ENCODE measurements around the gene HPN.

Gene HPN

GRCh38 chr19:35105411-35106290 is 64.1 kb downstream of the HPN start:
- no peak for DNase-seq (ENCODE audit: low spot score)

DNA sequence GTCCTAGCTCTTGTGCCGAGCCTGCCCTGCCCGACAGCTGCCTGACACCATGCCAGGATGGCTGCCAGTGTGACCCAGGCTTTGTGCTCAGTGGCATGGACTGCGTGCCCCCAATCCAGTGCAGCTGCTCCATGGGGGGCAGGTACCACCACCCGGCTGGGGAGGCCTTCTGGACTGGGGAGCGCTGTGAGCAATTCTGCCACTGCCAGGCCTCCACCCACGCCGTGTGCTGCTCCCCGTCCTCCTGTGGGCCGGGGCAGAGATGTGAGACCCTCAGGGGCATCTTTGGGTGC is 64.7 kb downstream of the HPN start:
- no peak for DNase-seq (ENCODE audit: low spot score)

DNA sequence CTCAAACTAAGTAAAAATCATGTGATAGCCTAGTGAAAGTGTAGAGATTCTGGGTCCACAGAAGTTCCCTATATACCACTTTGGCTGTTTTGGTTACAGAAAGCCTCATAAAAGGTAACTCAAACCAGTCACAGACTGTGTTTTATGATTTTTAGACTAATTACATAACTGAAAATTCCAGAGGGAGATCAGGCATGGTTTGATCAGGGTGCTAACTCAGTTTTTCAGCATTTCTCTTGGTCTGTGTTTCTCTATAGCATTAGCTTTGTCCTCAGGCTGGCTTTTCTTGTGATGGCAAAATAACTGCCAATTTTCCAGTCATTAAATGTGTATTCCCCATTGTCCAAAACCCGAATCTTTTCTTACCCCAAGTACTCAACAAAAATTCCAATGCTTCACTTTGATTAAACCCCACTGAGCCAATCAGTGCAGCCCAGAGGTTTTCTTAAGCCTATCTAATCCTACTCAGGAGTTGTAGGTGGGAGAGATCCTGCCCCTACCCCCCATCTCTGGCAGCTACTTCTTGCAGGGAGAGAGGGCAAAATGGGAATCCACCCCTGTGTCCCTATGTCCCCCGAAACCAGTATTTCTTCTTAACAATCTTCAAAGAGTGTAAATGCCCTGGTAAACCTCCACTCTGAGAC is 65.5 kb downstream of the HPN start:
- no peak for DNase-seq (ENCODE audit: low spot score)

DNA sequence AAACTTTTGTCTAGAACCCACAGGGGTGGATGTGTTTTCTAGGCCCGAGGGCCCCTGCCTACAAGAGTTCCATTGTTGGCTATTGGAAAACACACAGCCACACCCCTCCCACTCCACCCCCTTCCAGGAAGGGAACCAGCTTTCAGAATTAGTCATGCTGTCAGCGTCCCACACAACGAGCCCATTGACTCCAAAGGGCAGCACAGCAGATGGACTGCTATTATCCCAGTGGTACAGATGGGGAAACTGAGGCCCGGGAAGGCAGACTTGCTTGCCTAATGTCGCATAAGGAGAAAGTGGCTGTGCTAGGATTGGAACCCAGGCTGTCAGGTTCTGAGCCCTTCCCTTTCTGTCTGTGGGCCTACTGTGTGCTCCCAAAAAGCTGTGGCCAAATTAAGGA is 66.0 kb downstream of the HPN start:
- no peak for DNase-seq (ENCODE audit: low spot score)

GRCh38 chr19:35108730-35109129 is 67.2 kb downstream of the HPN start:
- DNase-seq (ENCODE audit: low spot score), result no peak

- no peak for DNase-seq (ENCODE audit: low spot score)
Observed at GRCh38 chr19:35109395-35110112, 68.0 kb downstream of the HPN start.

GRCh38 chr19:35110974-35111373 is 69.5 kb downstream of the HPN start:
- no peak for DNase-seq (ENCODE audit: low spot score)

- no peak for DNase-seq (ENCODE audit: low spot score)
Observed at GRCh38 chr19:35112995-35113688, 71.6 kb downstream of the HPN start.

DNA sequence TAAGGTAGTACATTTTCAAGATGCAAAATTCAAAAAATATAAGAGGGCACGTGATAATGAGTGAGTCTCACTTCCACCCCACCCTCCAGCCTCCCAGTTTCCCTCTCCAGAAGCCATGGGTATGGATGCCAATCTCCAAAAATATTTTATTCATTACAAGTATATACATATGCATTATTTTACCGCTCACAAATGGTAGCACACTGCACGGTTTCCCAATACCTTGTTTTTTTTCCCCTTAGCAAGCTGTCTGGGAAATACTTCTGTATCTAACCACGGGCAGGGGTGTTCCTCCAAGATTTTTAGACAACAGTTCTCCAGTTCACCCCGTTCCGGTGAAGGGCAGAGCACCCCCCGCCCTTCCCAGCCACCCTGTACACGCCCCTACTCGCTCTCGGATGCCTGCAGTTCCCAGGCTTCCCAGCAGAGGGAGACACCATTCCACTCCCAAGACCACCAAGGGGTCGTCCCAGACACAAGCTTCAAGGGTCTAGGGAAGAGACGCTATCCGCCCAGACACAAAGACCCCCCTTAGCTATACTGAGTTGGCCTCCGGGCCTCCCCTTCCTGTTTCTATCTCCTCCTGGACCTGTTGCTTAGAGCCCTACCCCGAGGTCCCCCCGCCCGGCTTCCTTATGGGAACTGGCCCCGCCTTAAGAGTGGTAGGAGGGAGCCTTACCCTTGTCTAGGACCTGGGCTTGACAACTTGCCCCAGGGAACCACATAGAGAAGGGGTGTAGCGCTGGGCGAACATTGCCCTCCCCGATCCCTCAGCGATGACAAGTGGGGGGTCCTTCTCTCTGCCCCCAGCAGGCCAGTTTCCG is 73.0 kb downstream of the HPN start:
- peak; percentile 76 for DNase-seq (ENCODE audit: low spot score)

DNA sequence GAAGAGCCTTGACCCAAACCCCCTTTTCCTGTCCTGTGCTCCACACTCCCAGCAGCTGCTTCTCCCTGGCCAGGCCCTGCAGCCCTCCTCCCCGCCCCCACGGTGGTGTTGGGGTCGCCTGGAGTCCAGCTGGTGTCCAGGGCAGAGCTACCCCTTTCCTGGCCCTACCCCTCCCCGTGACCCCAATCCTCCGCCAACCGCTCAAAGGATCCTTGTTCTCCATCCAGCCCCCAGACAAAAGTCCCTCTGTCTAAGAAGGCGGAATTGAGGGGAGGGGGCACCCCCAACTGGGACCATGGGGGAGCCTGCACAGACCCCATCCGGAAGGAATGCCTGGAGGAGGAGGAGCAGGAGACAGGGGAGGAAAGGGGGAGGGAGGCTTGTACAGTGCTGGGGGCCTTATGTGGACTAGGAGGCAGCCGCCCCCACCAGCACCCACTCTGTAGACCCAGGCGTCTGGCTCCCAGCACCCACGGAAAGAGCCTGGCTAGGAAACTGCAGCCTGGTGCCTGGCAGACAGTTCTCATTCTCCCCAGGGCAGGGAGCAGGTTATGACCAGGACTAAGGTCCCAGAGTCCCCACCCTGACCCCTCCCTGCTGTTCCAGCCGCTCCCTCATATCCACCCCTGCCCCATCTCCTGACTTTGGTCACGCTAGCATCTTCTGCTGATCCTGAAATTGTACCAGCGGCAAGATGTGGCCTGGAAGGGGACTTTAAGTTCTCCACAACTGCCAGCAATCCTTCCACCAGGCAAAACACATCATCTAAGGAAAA is 73.8 kb downstream of the HPN start, which contains the start of gene FXYD3:
Gene FXYD3, plus strand, starts transcription at position 647 of the 775 bp plus-strand sequence. CDS start 3,554 bp downstream, outside the sequence.
- DNase-seq (ENCODE audit: low spot score), result no peak
